Common myeloid progenitor, CD34-positive (primary cell): ENCODE data around the gene IPO11.

Experiments used
- CTCF ChIA-PET: fragments of 350-600 bp; sonication (Branson Sonifier 250); formaldehyde crosslinking; loops from one replicate; lab custom pipeline; 2021; ENCODE audit warnings: antibody characterized with exemption; lab: Charles Lee
- POLR2A ChIA-PET: fragments of 350-600 bp; sonication (Branson Sonifier 250); formaldehyde crosslinking; loops from one replicate; lab custom pipeline; 2021; ENCODE audit warnings: antibody characterized with exemption; lab: Charles Lee
- DNase-seq, 3 donors: peaks; one replicate each; pipeline versions ENCODE4 v3.0.0 to v3.0.0-alpha.2; 2013
- H3K27ac ChIP-seq, 2 experiments: 1 replicate in 1 of 2; 2 replicates in 1 of 2; pipeline ENCODE4 v1.7.0; 2013; ENCODE audit warnings: inconsistent platforms in 2 of 2, low read length in 2 of 2, mild to moderate bottlenecking in 2 of 2, low read depth in 1 of 2, moderate library complexity in 1 of 2; ENCODE audit not compliant: severe bottlenecking in 2 of 2, insufficient read depth in 1 of 2, poor library complexity in 1 of 2
- H3K27me3 ChIP-seq, 5 experiments: replicated peaks in 2 of 5; 1 replicate in 3 of 5; 2 replicates in 2 of 5; pipeline versions ENCODE4 v1.6.1 to v1.7.0; 2013; ENCODE audit warnings: low read length in 4 of 5, mild to moderate bottlenecking in 2 of 5, moderate library complexity in 2 of 5, inconsistent platforms in 1 of 5; ENCODE audit not compliant: insufficient read depth in 5 of 5, control insufficient read depth in 4 of 5
- H3K36me3 ChIP-seq, 4 experiments: 1 replicate in 2 of 4; 2 replicates in 2 of 4; pipeline versions ENCODE4 v1.6.1 to v1.7.0; 2013; ENCODE audit warnings: low read length in 3 of 4, control low read depth in 1 of 4, mild to moderate bottlenecking in 1 of 4; ENCODE audit not compliant: control insufficient read depth in 4 of 4, insufficient read depth in 4 of 4
- H3K4me1 ChIP-seq, 4 experiments: 1 replicate in 3 of 4; 2 replicates in 1 of 4; pipeline versions ENCODE4 v1.6.1 to v1.7.1; 2013; ENCODE audit warnings: low read length in 3 of 4, mild to moderate bottlenecking in 3 of 4, control low read depth in 1 of 4, inconsistent platforms in 1 of 4, moderate library complexity in 1 of 4; ENCODE audit not compliant: control insufficient read depth in 4 of 4, insufficient read depth in 4 of 4; ENCODE audit errors: control extremely low read depth in 1 of 4
- H3K4me3 ChIP-seq, 7 experiments: 1 replicate in 4 of 7; 2 replicates in 3 of 7; pipeline versions ENCODE4 v1.5.1 to v1.7.0; 2013; ENCODE audit warnings: mild to moderate bottlenecking in 7 of 7, low read length in 6 of 7, moderate library complexity in 6 of 7, inconsistent platforms in 2 of 7, low read depth in 2 of 7, control low read depth in 1 of 7; ENCODE audit not compliant: insufficient read depth in 4 of 7, control insufficient read depth in 1 of 7; ENCODE audit errors: extremely low read depth in 1 of 7
- H3K9me3 ChIP-seq, 5 experiments: 1 replicate in 4 of 5; 2 replicates in 1 of 5; pipeline versions ENCODE4 v1.6.1 to v1.7.1; 2013; ENCODE audit warnings: low read length in 4 of 5, mild to moderate bottlenecking in 2 of 5, inconsistent platforms in 1 of 5, low read depth in 1 of 5, moderate library complexity in 1 of 5; ENCODE audit not compliant: control insufficient read depth in 4 of 5, insufficient read depth in 2 of 5; ENCODE audit errors: control extremely low read depth in 1 of 5
- WGBS: methylation state at CpG from one replicate; pipeline ENCODE4 v1.1.5; 2013; ENCODE audit not compliant: insufficient coverage; 5-methylcytosine and 5-hydroxymethylcytosine counted together

Gene IPO11

GRCh38 chr5:62608529-62609511 lies 196.3 kb downstream of the IPO11 start:
- Histone ChIP-seq H3K27me3 (no peaks in the 10 kb centered on the region), H3K36me3 (peaks cover 8 to 29% (median 18%) of the 10 kb centered on the region in 4 experiments), H3K4me3 (no peak overlapping the region), H3K27ac (no peak overlapping the region), H3K9me3 (peaks cover 0 to 4% (median 0%) of the 10 kb centered on the region in 5 experiments), H3K4me1 (no peaks in the 10 kb centered on the region)
- 90% methylated on average over 3 of the region's 7 CpGs for WGBS
- DNase-seq, result no peak
- ChIA-PET CTCF (interaction anchor here (1.0 to 1.3 kb wide), 3 partner anchors 12 to 23 kb away, joined by 3 read pairs; no protein-coding TSS in a partner anchor), POLR2A (no interaction called here)

- DNase-seq, result no peak
- H3K9me3 ChIP-seq, result peaks cover 0 to 9% (median 0%) of the 10 kb centered on the region in 5 experiments
- POLR2A ChIA-PET, result no interaction called here
- no peak overlapping the region for H3K4me3 ChIP-seq
- H3K36me3 ChIP-seq, result peaks cover 0 to 22% (median 13%) of the 10 kb centered on the region in 4 experiments
- no peaks in the 10 kb centered on the region for H3K27me3 ChIP-seq
- H3K27ac ChIP-seq, result no peak overlapping the region
- H3K4me1 ChIP-seq, result no peaks in the 10 kb centered on the region
- 98% methylated on average over 7 of the region's 8 CpGs for WGBS
- CTCF ChIA-PET, result interaction anchor here (1.4 kb wide), 1 partner anchor 12 kb away, joined by 3 read pairs; no protein-coding TSS in a partner anchor
These were observed 201.8 kb downstream of the IPO11 start for GRCh38 chr5:62614355-62614754.

- no peaks in the 10 kb centered on the region for H3K27me3 ChIP-seq
- DNase-seq, result no peak
- no peak overlapping the region for H3K4me3 ChIP-seq
- no peak overlapping the region for H3K27ac ChIP-seq
- ChIA-PET CTCF (no interaction called here), POLR2A (interaction anchor here (0.5 kb wide), 1 partner anchor 272 kb away, joined by 3 read pairs; no protein-coding TSS in a partner anchor)
- no CpG with 5 or more reads among the region's 2 CpGs for WGBS
- H3K9me3 ChIP-seq, result peaks cover 0 to 5% (median 0%) of the 10 kb centered on the region in 5 experiments
- H3K36me3 ChIP-seq, result peaks cover 0 to 15% (median 10%) of the 10 kb centered on the region in 4 experiments
- H3K4me1 ChIP-seq, result no peaks in the 10 kb centered on the region
These were observed 204.2 kb downstream of the IPO11 start for GRCh38 chr5:62616615-62617277.

- peaks cover 0 to 15% (median 10%) of the 10 kb centered on the region in 4 experiments for H3K36me3 ChIP-seq
- no peak overlapping the region for H3K27ac ChIP-seq
- DNase-seq, result no peak
- no peaks in the 10 kb centered on the region for H3K27me3 ChIP-seq
- POLR2A ChIA-PET, result interaction anchor here (0.6 kb wide), 1 partner anchor 155 kb away, joined by 8 read pairs; no protein-coding TSS in a partner anchor
- H3K9me3 ChIP-seq, result peaks cover 0 to 5% (median 0%) of the 10 kb centered on the region in 5 experiments
- CTCF ChIA-PET, result no interaction called here
- no peaks in the 10 kb centered on the region for H3K4me1 ChIP-seq
- H3K4me3 ChIP-seq, result no peak overlapping the region
These were observed 205.4 kb downstream of the IPO11 start for GRCh38 chr5:62617943-62618342.

- no peak overlapping the region for H3K4me3 ChIP-seq
- H3K27ac ChIP-seq, result no peak overlapping the region
- no peaks in the 10 kb centered on the region for H3K9me3 ChIP-seq
- WGBS, result 87% methylated on average over 5 of the region's 5 CpGs
- ChIA-PET POLR2A (no interaction called here), CTCF (no interaction called here)
- no peaks in the 10 kb centered on the region for H3K27me3 ChIP-seq
- peaks cover 0 to 3% (median 0%) of the 10 kb centered on the region in 4 experiments for H3K36me3 ChIP-seq
- no peaks in the 10 kb centered on the region for H3K4me1 ChIP-seq
- no peak for DNase-seq
These were observed 208.2 kb downstream of the IPO11 start for GRCh38 chr5:62620761-62621160.

- Histone ChIP-seq H3K4me3 (no peak overlapping the region), H3K4me1 (no peaks in the 10 kb centered on the region), H3K36me3 (peaks cover 0 to 3% (median 0%) of the 10 kb centered on the region in 4 experiments), H3K27ac (no peak overlapping the region), H3K27me3 (no peaks in the 10 kb centered on the region), H3K9me3 (no peaks in the 10 kb centered on the region)
- WGBS, result 100% methylated on average over 3 of the region's 6 CpGs
- ChIA-PET POLR2A (no interaction called here), CTCF (no interaction called here)
- no peak for DNase-seq
These were observed 208.7 kb downstream of the IPO11 start for GRCh38 chr5:62621280-62621679.
